IMR-90 (cell line): ENCODE results near the gene ATP1A4. TPM values are rescaled to one million over a fixed set of nuclear protein-coding genes. Genes with fewer than 3 reads are reported as not detected.

Source experiments
- ATAC-seq: fragments of 200-7000 bp; cut with Tn5 transposase; 2 replicates; pipeline ENCODE4 v1.9.1; 2020; ENCODE audit warnings: low read depth, mild to moderate bottlenecking, moderate library complexity
- BruUV-seq: library from RNA; stranded (reverse); fragments of 400-500 nt; replicated peaks from 2 replicates; lab custom pipeline; 2021; lab: Mats Ljungman, UMichigan
- CTCF ChIA-PET: fragments of 300-600 bp; formaldehyde crosslinking; extraction: SDS; loops from one replicate; lab custom pipeline; 2021; ENCODE audit warnings: antibody characterized with exemption; lab: Yijun Ruan, JAX
- POLR2A ChIA-PET: fragments of 300-600 bp; sonication (Branson Sonifier 250); formaldehyde crosslinking; loops from one replicate; lab custom pipeline; 2022; ENCODE audit warnings: antibody characterized with exemption; ENCODE audit not compliant: unreplicated experiment; lab: Charles Lee
- DNase-seq: peaks from one replicate; pipeline ENCODE4 v3.0.0; 2013
- H2AFZ ChIP-seq: replicated peaks from 2 replicates; pipeline ENCODE3; 2013; ENCODE audit warnings: low read length, mild to moderate bottlenecking; ENCODE audit not compliant: poor library complexity
- H2AK5ac ChIP-seq: 2 replicates; pipeline ENCODE4 v1.6.1; 2013; ENCODE audit warnings: low read depth, low read length, inconsistent platforms
- H2AK9ac ChIP-seq: replicated peaks from 2 replicates; pipeline ENCODE3; 2013; ENCODE audit warnings: mild to moderate bottlenecking, low read depth, low read length, moderate library complexity; ENCODE audit not compliant: poor library complexity
- H2BK120ac ChIP-seq: 2 replicates; pipeline ENCODE4 v1.6.1; 2013; ENCODE audit warnings: low read depth, low read length, inconsistent platforms
- H2BK15ac ChIP-seq: 3 replicates; pipeline ENCODE4 v1.6.1; 2013; ENCODE audit warnings: low read depth, low read length, inconsistent platforms
- H2BK20ac ChIP-seq: 2 replicates; pipeline ENCODE4 v1.6.1; 2013; ENCODE audit warnings: low read depth, mild to moderate bottlenecking, inconsistent platforms, low read length, moderate library complexity
- H2BK5ac ChIP-seq: 2 replicates; pipeline ENCODE4 v1.6.1; 2013; ENCODE audit warnings: mild to moderate bottlenecking, low read depth, low read length, inconsistent platforms; ENCODE audit not compliant: poor library complexity, severe bottlenecking
- H3K14ac ChIP-seq: replicated peaks from 2 replicates; pipeline ENCODE4 v1.6.1; 2013; ENCODE audit warnings: low read depth, low read length, inconsistent platforms
- H3K18ac ChIP-seq: 2 replicates; pipeline ENCODE4 v1.6.1; 2013; ENCODE audit warnings: low read depth, low read length, control low read depth
- H3K23ac ChIP-seq: 2 replicates; pipeline ENCODE4 v1.6.1; 2013; ENCODE audit warnings: low read depth, low read length, inconsistent platforms
- H3K27ac ChIP-seq: 2 replicates; pipeline ENCODE4 v1.5.1; 2013; ENCODE audit warnings: mild to moderate bottlenecking, control low read depth, low read length; ENCODE audit not compliant: insufficient read depth
- H3K27me3 ChIP-seq: 2 replicates; pipeline ENCODE4 v1.6.1; 2013; ENCODE audit warnings: low read length; ENCODE audit not compliant: control insufficient read depth, insufficient read depth
- H3K36me3 ChIP-seq: 2 replicates; pipeline ENCODE4 v1.6.1; 2013; ENCODE audit warnings: low read length, mixed read lengths; ENCODE audit not compliant: control insufficient read depth, insufficient read depth
- H3K4ac ChIP-seq: 2 replicates; pipeline ENCODE4 v1.6.1; 2013; ENCODE audit warnings: low read depth, low read length, inconsistent platforms
- H3K4me1 ChIP-seq: 2 replicates; pipeline ENCODE4 v1.6.1; 2013; ENCODE audit warnings: low read length, mixed read lengths; ENCODE audit not compliant: control insufficient read depth, insufficient read depth
- H3K4me2 ChIP-seq: 2 replicates; pipeline ENCODE4 v1.6.1; 2013; ENCODE audit warnings: low read depth, mild to moderate bottlenecking, control low read depth, low read length, moderate library complexity
- H3K4me3 ChIP-seq: 2 replicates; pipeline ENCODE4 v1.5.1; 2013; ENCODE audit warnings: low read depth, mild to moderate bottlenecking, control low read depth, low read length, moderate library complexity; ENCODE audit not compliant: insufficient read depth
- H3K56ac ChIP-seq: 2 replicates; pipeline ENCODE4 v1.6.1; 2013; ENCODE audit warnings: low read length, inconsistent platforms; ENCODE audit not compliant: insufficient read depth; ENCODE audit errors: extremely low read depth
- H3K79me1 ChIP-seq, 2 experiments: 2 replicates each; pipeline ENCODE4 v1.6.1; 2013; ENCODE audit warnings: low read length in 2 of 2, inconsistent platforms in 1 of 2, low read depth in 1 of 2
- H3K9ac ChIP-seq: 2 replicates; pipeline ENCODE4 v1.6.1; 2013; ENCODE audit warnings: low read depth, low read length, control low read depth
- H3K9me1 ChIP-seq: 2 replicates; pipeline ENCODE4 v1.6.1; 2013; ENCODE audit warnings: low read length, inconsistent platforms; ENCODE audit not compliant: insufficient read depth
- H3K9me3 ChIP-seq: 2 replicates; pipeline ENCODE4 v1.6.1; 2013; ENCODE audit warnings: low read length; ENCODE audit not compliant: control insufficient read depth, insufficient read depth
- H4K20me1 ChIP-seq: 2 replicates; pipeline ENCODE4 v1.6.1; 2013; ENCODE audit warnings: low read length, inconsistent platforms; ENCODE audit not compliant: insufficient read depth
- H4K5ac ChIP-seq: 2 replicates; pipeline ENCODE4 v1.6.1; 2013; ENCODE audit warnings: mild to moderate bottlenecking, low read depth, low read length, control low read depth
- H4K8ac ChIP-seq, 2 experiments: 2 replicates each; pipeline ENCODE4 v1.6.1; 2013; ENCODE audit warnings: low read depth in 2 of 2, low read length in 2 of 2, control low read depth in 1 of 2, inconsistent platforms in 1 of 2
- H4K91ac ChIP-seq: 2 replicates; pipeline ENCODE4 v1.6.1; 2013; ENCODE audit warnings: low read depth, low read length, inconsistent platforms; ENCODE audit not compliant: insufficient read depth
- FOS ChIP-seq: fragments of 150-350 bp; IDR thresholded peaks from 2 replicates; pipeline ENCODE4 v1.6.1; 2016; ENCODE audit warnings: low read depth, low read length
- NFE2L2 ChIP-seq: fragments of 150-350 bp; IDR thresholded peaks from 2 replicates; pipeline ENCODE4 v1.6.1; 2016; ENCODE audit warnings: low read depth, mild to moderate bottlenecking, low read length
- RFX5 ChIP-seq: IDR thresholded peaks from 2 replicates; pipeline ENCODE4 v1.8.0; 2012; ENCODE audit warnings: low read depth, mild to moderate bottlenecking, low read length, moderate library complexity
- WGBS, 2 experiments: methylation state at CpG; one replicate each; pipeline versions ENCODE4 v1.1.5 to v1.1.7; 2013; ENCODE audit warnings: missing lambda C conversion rate in 2 of 2; ENCODE audit not compliant: insufficient read length in 1 of 2; ENCODE audit errors: extremely low coverage in 2 of 2; 5-methylcytosine and 5-hydroxymethylcytosine counted together
- dilution Hi-C: fragments of 300-500 bp; cut with HindIII; formaldehyde crosslinking; loops from one replicate; pipeline ENCODE4 v1.14.3; 2018; ENCODE audit warnings: low sequenced_read_pairs; ENCODE audit not compliant: unreplicated experiment
- in situ Hi-C: fragments of 300-500 bp; cut with MboI; formaldehyde crosslinking; loops from 3 replicates; pipeline ENCODE4 v1.14.3; 2019; ENCODE audit warnings: low sequenced_read_pairs, inconsistent platforms, mixed read lengths
- intact Hi-C: fragments of 100-400 bp; cut with micrococcal nuclease; formaldehyde crosslinking; loops from 2 replicates; pipeline ENCODE4 v1.10.0; 2022
- polyA plus RNA-seq, 3 experiments: library from polyadenylated mRNA; depleted of rRNA; stranded (reverse); fragments of >200 nt; gene quantifications; 2 replicates each; pipeline ENCODE4 v1.2.3, GENCODE V29; 2012; ENCODE audit warnings: low replicate concordance in 1 of 3
- total RNA-seq: library from RNA; depleted of rRNA; stranded (reverse); fragments of >200 nt; gene quantifications from 2 replicates; pipeline ENCODE4 v1.2.3, GENCODE V29; 2012

Gene ATP1A4
- total and polyA plus RNA-seq, 2 of the 4 experiments (the other 2 are of a cell fraction), result not detected

DNA sequence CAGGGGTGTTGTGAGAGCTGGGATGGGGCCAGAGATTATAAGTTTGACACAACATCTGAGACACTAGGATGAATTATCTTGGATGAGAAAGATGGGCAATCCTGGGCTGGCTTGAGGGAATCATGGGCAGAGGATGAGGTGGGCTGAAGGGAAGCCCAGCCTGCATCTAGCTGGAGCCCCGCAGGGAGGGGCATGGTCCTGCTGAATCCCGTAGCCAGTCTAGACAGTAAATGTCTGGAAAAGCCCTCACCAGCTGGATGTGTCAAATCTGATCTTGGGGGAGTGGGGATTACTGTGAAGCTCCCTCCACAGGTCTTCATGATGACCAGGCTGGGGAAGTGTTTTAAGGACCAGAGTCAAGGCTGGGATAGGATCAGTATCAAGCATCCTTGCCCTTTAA lies 35.3 kb downstream of the ATP1A4 start:
- dilution Hi-C loops (no loop called here), intact Hi-C loops (no loop called here), in situ Hi-C loops (loop anchor here (25.0 kb wide), 1 partner anchor 426 kb away; no protein-coding TSS in a partner anchor)
- no peak overlapping the region for H2BK5ac ChIP-seq
- H4K91ac ChIP-seq, result no peak overlapping the region
- no peak overlapping the region for H3K56ac ChIP-seq
- no peak overlapping the region for H2AK5ac ChIP-seq
- no peak overlapping the region for H3K9ac ChIP-seq
- H2BK120ac ChIP-seq, result no peak overlapping the region
- 0 out of 2 replicates have a peak, but pooled peaks cover 7% of the 10 kb centered on the region for H3K9me1 ChIP-seq
- no peaks in the 10 kb centered on the region for H4K20me1 ChIP-seq
- ChIA-PET CTCF (interaction anchor here (1.3 kb wide), 1 partner anchor 33 kb away, joined by 3 read pairs; no protein-coding TSS in a partner anchor), POLR2A (interaction anchor here (0.5 kb wide), 1 partner anchor 63 kb away, joined by 4 read pairs; no protein-coding TSS in a partner anchor)
- no peak for ATAC-seq
- H3K18ac ChIP-seq, result no peak overlapping the region
- H3K4me2 ChIP-seq, result no peak overlapping the region
- no peak overlapping the region for H3K4ac ChIP-seq
- H3K36me3 ChIP-seq, result no peaks in the 10 kb centered on the region
- peaks cover 1% of the 10 kb centered on the region; the same call in 1 of the 2 replicates for H3K4me1 ChIP-seq
- peaks cover 17% of the 10 kb centered on the region for H3K27me3 ChIP-seq
- no peak overlapping the region for H2BK20ac ChIP-seq
- WGBS, 2 experiments, result 80% methylated on average over 1 of the region's 2 CpGs; no CpG with 5 or more reads in 1 of the 2 experiments
- no peak overlapping the region for H3K23ac ChIP-seq
- DNase-seq, result no peak
- TF ChIP-seq NFE2L2 (no peak), RFX5 (no peak), FOS (no peak)
- no peak overlapping the region for H3K27ac ChIP-seq
- no peak overlapping the region for H2BK15ac ChIP-seq
- H3K9me3 ChIP-seq, result no peaks in the 10 kb centered on the region
- no peak overlapping the region for H4K5ac ChIP-seq
- H4K8ac ChIP-seq, result no peak overlapping the region
- no peaks in the 10 kb centered on the region for H3K79me1 ChIP-seq
- H2AFZ ChIP-seq, result no peak overlapping the region
- BruUV-seq, result no TSS peak
- H2AK9ac ChIP-seq, result no peak overlapping the region
- H3K14ac ChIP-seq, result no peak overlapping the region
- no peak overlapping the region for H3K4me3 ChIP-seq
